Heart left ventricle (tissue), 13 donors: ENCODE measurements around the gene ACACA.

ENCODE experiments used
- CTCF ChIP-seq, 12 donors: fragments of 200-600 bp; sonication (generic) in 4 of 12; IDR thresholded peaks; one replicate each; pipeline versions ENCODE4 v1.5.0 to v1.8.0; 2018 to 2022; ENCODE audit warnings: antibody characterized with exemption in 12 of 12, mild to moderate bottlenecking in 5 of 12
- POLR2A ChIP-seq, 2 donors: fragments of 450-650 bp; IDR thresholded peaks; one replicate each; pipeline ENCODE4 v1.6.1; 2017; ENCODE audit warnings: antibody characterized with exemption in 2 of 2, mild to moderate bottlenecking in 2 of 2, moderate library complexity in 2 of 2
- donor health status: ischemic (EF 13 %, LVEDD 7.1; RV severe dilation, severe dysfunction).
- donor health status: DM: no; HTN: yes; CAD: no.
- donor health status: DM: no; HTN: no; CAD: no.
- donor health status: ischemic (EF 25% LVEDD 6.9; RV normal size, moderate dysfunction).
- donor health status: ischemic (EF 25% LVEDD 5.7; RV mildly dilated, moderate dysfunction).
- donor health status: ischemic (EF 35%, LVEDD 5.7; RV mildly dilated, moderate dysfunction).
- donor health status: nonischemic (EF 11% LVEDD 7.7; RV severe dilation, severe dysfunction).
- donor health status: DM: yes; HTN: yes; CAD: no.
- donor health status: PGD.
- donor health status: ischemic (EF 29% LVEDD 5.4; RV normal size, mild dysfunction).
- donor health status: nonischemic (EF 23%, LVEDD 6.1; RV moderate dilation, normal function).

GRCh38 chr17:37393352-37393751 is 13.3 kb downstream of the ACACA start:
- TF ChIP-seq CTCF (IDR thresholded peaks at IDR 0.05) (no peak), POLR2A (IDR thresholded peaks at IDR 0.05) (no peak)
